Measurements from ENCODE around the gene HNRNPCL4. TPM values are rescaled to one million over a fixed set of nuclear protein-coding genes. Genes with fewer than 3 reads are reported as not detected.
"Not testable (repeated sequence)": the region's sequence is repeated elsewhere in the genome, so short reads cannot be mapped to it uniquely, and the experiment has no call there.

The HNRNPCL4 gene
- total RNA-seq: not detected in 2 replicates

- DNase-seq (ENCODE audit: low read depth in 2 of 2): not testable (repeated sequence)
These were observed at the start of gene HNRNPCL4 for GRCh38 chr1:13165531-13165930. Gene HNRNPCL4, minus strand, starts transcription at chr1:13165631. Its CDS starts 164 bp downstream, at chr1:13165467.

- DNase-seq (ENCODE audit: low read depth in 2 of 2): not testable (repeated sequence)
These were observed 43.3 kb upstream of the HNRNPCL4 start for GRCh38 chr1:13208712-13209111.

- DNase-seq (ENCODE audit: low read depth in 2 of 2): not testable (repeated sequence)
These were observed 35.9 kb upstream of the HNRNPCL4 start, which contains the start of gene PRAMEF13 for GRCh38 chr1:13201309-13201708. Gene PRAMEF13, minus strand, starts transcription at chr1:13201409. Its CDS starts 1,820 bp downstream, at chr1:13199589.

- not testable (repeated sequence) for DNase-seq (ENCODE audit: low read depth in 2 of 2)
These were observed 6.1 kb upstream of the HNRNPCL4 start, which contains the start of gene PRAMEF9 for GRCh38 chr1:13171548-13171947. Gene PRAMEF9, plus strand, starts transcription at chr1:13171848. Its CDS starts 3,433 bp downstream, at chr1:13175281.

GRCh38 chr1:13155909-13156308 is 9.5 kb downstream of the HNRNPCL4 start, which contains the start of gene PRAMEF26:
Gene PRAMEF26, minus strand, starts transcription at chr1:13156009. Its CDS starts 2,914 bp downstream, at chr1:13153095.
- not testable (repeated sequence) for DNase-seq (ENCODE audit: low read depth in 2 of 2)

GRCh38 chr1:13116754-13117153 is 48.7 kb downstream of the HNRNPCL4 start, which contains the start of gene HNRNPCL2:
Gene HNRNPCL2, minus strand, starts transcription at chr1:13116854. Its CDS starts 454 bp downstream, at chr1:13116400.
- DNase-seq (ENCODE audit: low read depth in 2 of 2): not testable (repeated sequence)

Other genes with a start within 250 kb of the HNRNPCL4 start
- not detected in 2 replicates for gene PRAMEF7, start 249.0 kb downstream of the HNRNPCL4 start, total RNA-seq
- not detected in 2 replicates for gene PRAMEF6, start 218.1 kb downstream of the HNRNPCL4 start, total RNA-seq
- gene PRAMEF27, start 109.1 kb downstream of the HNRNPCL4 start, total RNA-seq: not detected in 2 replicates
- gene HNRNPCL3, start 104.9 kb downstream of the HNRNPCL4 start, total RNA-seq: not detected in 2 replicates
- not detected in 2 replicates for gene PRAMEF25, start 94.9 kb downstream of the HNRNPCL4 start, total RNA-seq
- not detected in 2 replicates for gene HNRNPCL2, start 48.8 kb downstream of the HNRNPCL4 start, total RNA-seq
- not detected in 2 replicates for gene PRAMEF26, start 9.6 kb downstream of the HNRNPCL4 start, total RNA-seq
- not detected in 2 replicates for gene PRAMEF9, start 6.2 kb upstream of the HNRNPCL4 start, total RNA-seq
- not detected in 2 replicates for gene PRAMEF13, start 35.8 kb upstream of the HNRNPCL4 start, total RNA-seq
- gene PRAMEF18, start 60.5 kb upstream of the HNRNPCL4 start, total RNA-seq: not detected in 2 replicates
- gene PRAMEF5, start 88.6 kb upstream of the HNRNPCL4 start, total RNA-seq: not detected in 2 replicates
- gene PRAMEF8, start 119.5 kb upstream of the HNRNPCL4 start, total RNA-seq: not detected in 2 replicates
- not detected in 2 replicates for gene PRAMEF33, start 137.9 kb upstream of the HNRNPCL4 start, total RNA-seq
- not detected in 2 replicates for gene PRAMEF15, start 149.9 kb upstream of the HNRNPCL4 start, total RNA-seq
- gene PRAMEF14, start 181.5 kb upstream of the HNRNPCL4 start, total RNA-seq: not detected in 2 replicates
- not detected in 2 replicates for gene PRAMEF19, start 206.3 kb upstream of the HNRNPCL4 start, total RNA-seq
- gene PRAMEF17, start 224.0 kb upstream of the HNRNPCL4 start, total RNA-seq: not detected in 2 replicates
- gene PRAMEF20, start 244.8 kb upstream of the HNRNPCL4 start, total RNA-seq: not detected in 2 replicates

Data from dermis microvascular lymphatic vessel endothelial cell (primary cell).